A549 (cell line): Measurements from ENCODE around the gene DSTN.

Source experiments
- CTCF ChIP-seq: fragments of >200 bp; sonication (Bioruptor Twin); formaldehyde crosslinking; IDR thresholded peaks from 3 replicates; pipeline ENCODE4 v1.5.1; 2016
- ELK1 ChIP-seq: fragments of 150-350 bp; IDR thresholded peaks from 2 replicates; pipeline ENCODE4 v1.6.1; 2014; ENCODE audit warnings: low read depth, mild to moderate bottlenecking, low read length
- RCOR1 ChIP-seq: fragments of 150-350 bp; IDR thresholded peaks from 2 replicates; pipeline ENCODE4 v1.6.1; 2014; ENCODE audit warnings: antibody characterized with exemption, low read length, low read depth

- TF ChIP-seq CTCF (no peak), RCOR1 (no peak), ELK1 (no peak)
Measured at GRCh38 chr20:17615645-17616479, 46.0 kb downstream of the DSTN start.
